Ovary (tissue), 3 donors: ENCODE data around the gene VPREB1.

Source experiments
- CTCF ChIP-seq, 3 donors: fragments of 450-650 bp in 2 of 3; fragments of 200-600 bp in 1 of 3; IDR thresholded peaks; one replicate each; pipeline versions ENCODE4 v1.5.1 to v1.8.0; 2016 to 2022; ENCODE audit warnings: antibody characterized with exemption in 3 of 3, mild to moderate bottlenecking in 1 of 3
- POLR2A ChIP-seq: fragments of 450-650 bp; IDR thresholded peaks from one replicate; pipeline ENCODE4 v1.6.1; 2017; ENCODE audit warnings: antibody characterized with exemption, mild to moderate bottlenecking, moderate library complexity
- donor health status: DM: no; HTN: no; CAD: no.

- no peak for TF ChIP-seq CTCF (IDR thresholded peaks at IDR 0.05)
- no peak for TF ChIP-seq POLR2A
Measured at GRCh38 chr22:22228921-22229320, 15.7 kb upstream of the VPREB1 start.
